Activated B cell treated with CpG ODN at 0.5 μM for 24 hours (primary cell): ENCODE results near the gene GLYAT. TPM values are rescaled to one million over a fixed set of nuclear protein-coding genes. Genes with fewer than 3 reads are reported as not detected.

Experiments
- ATAC-seq: fragments of 200-7000 bp; cut with Tn5 transposase; one replicate; pipeline ENCODE4 v1.10.0; 2021; ENCODE audit warnings: low read depth, mild to moderate bottlenecking, moderate library complexity
- CTCF ChIA-PET: fragments of 350-600 bp; sonication (Branson Sonifier 250); formaldehyde crosslinking; loops from one replicate; lab custom pipeline; 2021; ENCODE audit warnings: antibody characterized with exemption; lab: Charles Lee
- POLR2A ChIA-PET: fragments of 350-600 bp; sonication (Branson Sonifier 250); formaldehyde crosslinking; loops from one replicate; lab custom pipeline; 2021; ENCODE audit warnings: antibody characterized with exemption; lab: Charles Lee
- DNase-seq: peaks from one replicate; pipeline ENCODE4 v3.0.0; 2022
- H3K27ac Mint-ChIP-seq: one replicate; pipeline ENCODE4 v1.8.0; 2020; ENCODE audit warnings: mixed read lengths
- H3K27me3 Mint-ChIP-seq: one replicate; pipeline ENCODE4 v1.8.0; 2021; ENCODE audit warnings: mixed read lengths
- H3K36me3 Mint-ChIP-seq: one replicate; pipeline ENCODE4 v1.8.0; 2021; ENCODE audit warnings: low read depth, mixed read lengths
- H3K4me1 Mint-ChIP-seq: one replicate; pipeline ENCODE4 v1.8.0; 2021; ENCODE audit warnings: mixed read lengths
- H3K4me3 Mint-ChIP-seq: one replicate; pipeline ENCODE4 v1.8.0; 2020; ENCODE audit warnings: mild to moderate bottlenecking, mixed read lengths
- H3K9me3 Mint-ChIP-seq: one replicate; pipeline ENCODE4 v1.8.0; 2020; ENCODE audit warnings: mixed read lengths
- intact Hi-C: fragments of 100-400 bp; cut with micrococcal nuclease; formaldehyde crosslinking; loops from one replicate; pipeline ENCODE4 v1.15.1; 2024
- total RNA-seq: library from RNA; stranded (reverse); gene quantifications from 2 replicates; pipeline ENCODE4 v1.2.3, GENCODE V29; 2022
- TF ChIP-seq, protein P1 (sequence below): fragments of 200-600 bp; IDR thresholded peaks from one replicate; pipeline ENCODE4 v1.8.0; 2022; ENCODE audit warnings: antibody characterized with exemption, mild to moderate bottlenecking

GLYAT gene
- total RNA-seq, 1 donor from 2014 or later = not detected

DNA sequence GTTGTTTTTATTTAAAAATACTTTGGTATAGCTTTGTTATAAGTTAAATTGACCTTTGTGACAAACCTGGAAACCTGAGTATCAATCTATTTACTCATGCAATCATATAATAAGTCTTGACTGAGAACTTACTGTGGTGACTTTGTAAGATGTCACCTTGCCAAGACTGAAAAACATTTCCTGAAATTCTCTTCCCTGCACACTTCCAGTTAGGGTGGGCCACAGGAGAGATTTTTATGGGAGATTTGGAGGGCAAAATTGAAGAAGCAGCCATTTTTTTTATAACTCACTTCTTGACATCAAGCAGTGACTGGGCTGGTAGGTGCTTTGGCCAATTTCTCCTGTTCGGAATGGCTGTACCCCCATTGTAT is 31.4 kb upstream of the GLYAT start:
- peaks cover 9% of the 10 kb centered on the region for H3K27me3 Mint-ChIP-seq
- CTCF ChIA-PET = no interaction called here
- no peak overlapping the region for H3K27ac Mint-ChIP-seq

DNA sequence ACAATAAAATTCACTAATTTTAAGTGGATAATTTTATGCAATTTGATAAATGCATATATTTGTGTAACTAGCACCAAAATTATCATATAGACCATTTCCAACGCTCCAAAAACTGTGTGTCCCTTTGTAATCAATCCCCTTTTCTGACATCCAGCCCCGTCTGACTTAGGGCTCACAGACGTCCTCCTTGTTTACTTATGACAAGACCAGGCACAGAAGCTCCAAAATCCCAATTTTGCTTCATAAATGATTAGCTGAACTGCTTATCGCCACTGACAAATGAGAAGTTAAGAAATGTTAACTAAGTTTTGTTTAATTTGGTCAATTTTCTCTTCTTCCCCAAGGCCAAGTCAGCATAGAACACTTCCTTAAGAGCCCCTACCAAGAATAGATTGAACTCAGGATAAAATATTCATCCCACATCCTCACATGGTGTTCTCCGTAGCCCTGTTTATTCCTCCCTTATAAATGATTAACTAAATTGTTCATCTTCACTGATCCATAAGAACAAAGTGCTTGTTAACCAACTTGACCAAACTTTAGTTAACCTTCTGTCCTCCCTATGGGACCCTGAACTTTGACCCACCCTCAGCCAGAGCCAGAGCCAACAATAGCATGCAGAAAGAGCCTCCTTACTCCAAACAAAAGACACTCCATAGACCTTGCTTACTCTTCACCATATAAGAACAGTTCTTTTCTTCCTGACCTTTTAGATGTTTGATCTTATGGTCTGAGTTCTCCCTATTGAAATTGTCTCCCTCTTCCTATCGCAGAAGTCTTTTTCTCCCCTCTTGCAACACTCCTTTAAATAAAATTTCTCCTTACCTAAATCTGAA is 30.8 kb upstream of the GLYAT start:
- CTCF ChIA-PET = interaction anchor here (0.9 kb wide), 1 partner anchor 26 kb away, joined by 3 read pairs; no protein-coding TSS in a partner anchor
- Mint-ChIP-seq H3K36me3 (no peaks in the 10 kb centered on the region), H3K4me3 (no peak overlapping the region), H3K27ac (no peak overlapping the region), H3K4me1 (no peaks in the 10 kb centered on the region), H3K27me3 (peaks cover 9% of the 10 kb centered on the region), H3K9me3 (peaks cover 3% of the 10 kb centered on the region)
- intact Hi-C loops = no loop called here
- DNase-seq (no peak), ATAC-seq (no peak)
- TF ChIP-seq, protein P1, sequence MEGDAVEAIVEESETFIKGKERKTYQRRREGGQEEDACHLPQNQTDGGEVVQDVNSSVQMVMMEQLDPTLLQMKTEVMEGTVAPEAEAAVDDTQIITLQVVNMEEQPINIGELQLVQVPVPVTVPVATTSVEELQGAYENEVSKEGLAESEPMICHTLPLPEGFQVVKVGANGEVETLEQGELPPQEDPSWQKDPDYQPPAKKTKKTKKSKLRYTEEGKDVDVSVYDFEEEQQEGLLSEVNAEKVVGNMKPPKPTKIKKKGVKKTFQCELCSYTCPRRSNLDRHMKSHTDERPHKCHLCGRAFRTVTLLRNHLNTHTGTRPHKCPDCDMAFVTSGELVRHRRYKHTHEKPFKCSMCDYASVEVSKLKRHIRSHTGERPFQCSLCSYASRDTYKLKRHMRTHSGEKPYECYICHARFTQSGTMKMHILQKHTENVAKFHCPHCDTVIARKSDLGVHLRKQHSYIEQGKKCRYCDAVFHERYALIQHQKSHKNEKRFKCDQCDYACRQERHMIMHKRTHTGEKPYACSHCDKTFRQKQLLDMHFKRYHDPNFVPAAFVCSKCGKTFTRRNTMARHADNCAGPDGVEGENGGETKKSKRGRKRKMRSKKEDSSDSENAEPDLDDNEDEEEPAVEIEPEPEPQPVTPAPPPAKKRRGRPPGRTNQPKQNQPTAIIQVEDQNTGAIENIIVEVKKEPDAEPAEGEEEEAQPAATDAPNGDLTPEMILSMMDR = no peak
- POLR2A ChIA-PET = no interaction called here

More for the DNA sequence above, 31.4 kb upstream of the GLYAT start:
- POLR2A ChIA-PET = no interaction called here
- Mint-ChIP-seq H3K4me1 (no peaks in the 10 kb centered on the region), H3K9me3 (peaks cover 3% of the 10 kb centered on the region), H3K4me3 (no peak overlapping the region), H3K36me3 (no peaks in the 10 kb centered on the region)
- TF ChIP-seq, protein P1 = no peak
- ATAC-seq = no peak
- no peak for DNase-seq
- intact Hi-C loops = no loop called here

DNA sequence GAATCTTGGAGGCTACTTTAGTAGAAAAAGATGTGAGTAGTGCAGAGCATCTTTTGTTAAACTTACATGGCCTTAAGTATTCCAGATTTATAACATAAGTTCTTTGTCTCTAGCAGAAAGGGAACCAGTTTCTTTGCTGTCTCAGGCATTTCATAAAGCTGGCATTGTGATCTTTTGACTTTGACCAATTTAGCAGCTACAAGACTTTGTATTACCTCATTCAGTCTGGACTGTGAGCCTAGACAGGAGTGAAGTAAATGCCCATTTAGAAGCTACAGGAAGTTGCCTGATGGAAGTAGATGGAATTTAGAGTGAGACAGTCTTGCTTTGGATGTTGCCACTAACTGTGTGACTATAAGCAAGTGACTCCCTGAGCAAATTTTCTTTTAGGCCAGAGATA is 25.7 kb upstream of the GLYAT start:
- ChIA-PET POLR2A (no interaction called here), CTCF (no interaction called here)
- Mint-ChIP-seq H3K4me3 (no peak overlapping the region), H3K27me3 (peaks cover 3% of the 10 kb centered on the region), H3K36me3 (no peaks in the 10 kb centered on the region), H3K4me1 (no peaks in the 10 kb centered on the region), H3K9me3 (peaks cover 5% of the 10 kb centered on the region), H3K27ac (no peak overlapping the region)
- DNase-seq = no peak
- no peak for ATAC-seq
- intact Hi-C loops = no loop called here
- TF ChIP-seq, protein P1 = no peak

DNA sequence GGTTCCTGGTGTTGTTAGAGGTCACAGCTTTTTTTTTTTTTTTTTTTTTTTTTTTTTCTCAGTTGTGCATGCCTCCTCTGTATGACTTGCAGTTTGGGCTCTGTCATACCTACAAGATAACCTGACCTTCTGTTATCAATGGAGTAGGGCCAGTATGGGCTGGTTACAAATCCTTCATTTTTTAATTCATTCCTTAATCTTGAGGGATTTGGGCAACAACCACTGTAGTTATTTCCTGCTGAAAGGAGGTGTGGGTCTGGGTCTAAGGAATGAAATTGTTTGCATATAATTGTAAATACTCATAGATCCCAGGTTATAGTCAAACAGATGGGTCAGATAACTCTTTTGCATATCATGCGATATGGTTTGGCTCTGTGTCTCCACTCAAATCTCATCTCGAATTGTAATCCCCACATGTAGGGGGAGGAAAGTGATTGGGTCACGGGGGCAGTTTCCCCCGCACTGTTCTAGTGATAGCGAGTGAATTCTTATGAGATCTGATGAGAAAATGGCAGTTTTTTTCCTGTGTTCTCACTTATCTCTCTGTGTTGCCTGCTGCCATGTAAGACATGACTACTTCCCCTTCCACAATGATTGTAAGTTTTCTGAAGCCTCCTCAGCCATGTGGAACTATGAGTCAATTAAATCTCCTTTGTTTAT is 14.1 kb upstream of the GLYAT start:
- no peaks in the 10 kb centered on the region for H3K36me3 Mint-ChIP-seq
- H3K27ac Mint-ChIP-seq = no peak overlapping the region
- intact Hi-C loops = no loop called here
- H3K4me3 Mint-ChIP-seq = no peak overlapping the region
- H3K9me3 Mint-ChIP-seq = peaks cover 13% of the 10 kb centered on the region
- no peak for DNase-seq
- no peaks in the 10 kb centered on the region for H3K4me1 Mint-ChIP-seq
- ChIA-PET POLR2A (interaction anchor here (0.6 kb wide), 1 partner anchor 233 kb away, joined by 3 read pairs; no protein-coding TSS in a partner anchor), CTCF (no interaction called here)
- no peak for ATAC-seq
- TF ChIP-seq, protein P1 = no peak
- H3K27me3 Mint-ChIP-seq = peaks cover 21% of the 10 kb centered on the region
